OCI-LY1 (cell line): ENCODE measurements around the gene CNTN6.

ENCODE experiments used
- CTCF ChIP-seq: fragments of 200-600 bp; sonication (generic), shearing (Covaris generic); IDR thresholded peaks from 2 replicates; pipeline ENCODE4 v1.5.1; 2017; ENCODE audit warnings: mild to moderate bottlenecking, antibody characterized with exemption, low read length, moderate library complexity, mixed read lengths
- EZH2 ChIP-seq: fragments of 200-600 bp; sonication (generic), shearing (Covaris generic); IDR thresholded peaks from 2 replicates; pipeline ENCODE4 v1.8.0; 2017; ENCODE audit warnings: borderline replicate concordance, mixed run types, mild to moderate bottlenecking, antibody characterized with exemption, low read length, moderate library complexity, mixed read lengths

- TF ChIP-seq CTCF (no peak), EZH2 (no peak)
These were observed 103.1 kb downstream of the CNTN6 start for GRCh38 chr3:1195947-1196346.
